CD14-positive monocyte (primary cell): Measurements from ENCODE around the gene SMG6. TPM values are rescaled to one million over a fixed set of nuclear protein-coding genes. Genes with fewer than 3 reads are reported as not detected.

ENCODE experiments used
- DNase-seq, 3 donors: peaks; one replicate each; pipeline ENCODE4 v3.0.0-alpha.2; 2011 to 2022
- H2AFZ ChIP-seq: 2 replicates; pipeline ENCODE4 v1.6.0; 2012; ENCODE audit warnings: mild to moderate bottlenecking, low read depth, low read length, inconsistent platforms; ENCODE audit not compliant: insufficient read depth, poor library complexity, severe bottlenecking
- H3K27ac ChIP-seq, 2 donors: 1 replicate in 1 of 2; 2 replicates in 1 of 2; pipeline ENCODE4 v1.5.1; 2012 to 2013; ENCODE audit warnings: low read length in 2 of 2, control low read depth in 1 of 2, inconsistent platforms in 1 of 2, low read depth in 1 of 2, mild to moderate bottlenecking in 1 of 2
- H3K27me3 ChIP-seq, 2 donors: one replicate each; pipeline versions ENCODE4 v1.6.0 to v1.6.1; 2011 to 2013; ENCODE audit warnings: low read length in 2 of 2; ENCODE audit not compliant: control insufficient read depth in 2 of 2, insufficient read depth in 2 of 2
- H3K36me3 ChIP-seq, 2 donors: replicated peaks in 1 of 2; 1 replicate in 1 of 2; 2 replicates in 1 of 2; pipeline versions ENCODE4 v1.5.1 to v1.6.1; 2012 to 2013; ENCODE audit warnings: low read length in 2 of 2, control low read depth in 1 of 2, inconsistent platforms in 1 of 2, mild to moderate bottlenecking in 1 of 2; ENCODE audit not compliant: insufficient read depth in 2 of 2, control insufficient read depth in 1 of 2
- H3K4me1 ChIP-seq, 2 donors: 1 replicate in 1 of 2; 2 replicates in 1 of 2; pipeline versions ENCODE4 v1.5.1 to v1.6.1; 2012 to 2013; ENCODE audit warnings: low read length in 2 of 2, control low read depth in 1 of 2, inconsistent platforms in 1 of 2, mild to moderate bottlenecking in 1 of 2, moderate library complexity in 1 of 2; ENCODE audit not compliant: insufficient read depth in 2 of 2, control insufficient read depth in 1 of 2
- H3K4me2 ChIP-seq: replicated peaks from 2 replicates; pipeline ENCODE3; 2012; ENCODE audit warnings: low read length, moderate library complexity, mild to moderate bottlenecking; ENCODE audit not compliant: poor library complexity, severe bottlenecking; ENCODE audit errors: extremely low read depth
- H3K4me3 ChIP-seq, 3 experiments: fragments of 200-600 bp in 1 of 3; sonication (generic) in 1 of 3; replicated peaks in 1 of 3; 1 replicate in 2 of 3; 2 replicates in 1 of 3; pipeline ENCODE4 v1.5.1; 2011 to 2013; ENCODE audit warnings: low read length in 3 of 3, mild to moderate bottlenecking in 3 of 3, control low read depth in 2 of 3, low read depth in 2 of 3, inconsistent platforms in 1 of 3, moderate library complexity in 1 of 3
- H3K79me2 ChIP-seq: 2 replicates; pipeline ENCODE4 v1.6.0; 2012; ENCODE audit warnings: mild to moderate bottlenecking, control low read depth, inconsistent platforms, low read length, moderate library complexity; ENCODE audit not compliant: insufficient read depth
- H3K9ac ChIP-seq: 2 replicates; pipeline ENCODE4 v1.6.0; 2017; ENCODE audit warnings: low read length, mild to moderate bottlenecking; ENCODE audit not compliant: insufficient read depth, poor library complexity, severe bottlenecking
- H3K9me3 ChIP-seq, 2 donors: replicated peaks in 1 of 2; 1 replicate in 1 of 2; 2 replicates in 1 of 2; pipeline versions ENCODE4 v1.5.1 to v1.6.1; 2012 to 2013; ENCODE audit warnings: low read length in 2 of 2, control low read depth in 1 of 2; ENCODE audit not compliant: control insufficient read depth in 1 of 2, insufficient read depth in 1 of 2
- H4K20me1 ChIP-seq: 2 replicates; pipeline ENCODE4 v1.6.0; 2012; ENCODE audit warnings: mild to moderate bottlenecking, low read length, control low read depth, moderate library complexity; ENCODE audit not compliant: insufficient read depth
- H3K27ac Mint-ChIP-seq, 7 donors: one replicate each; pipeline ENCODE4 v1.8.0; 2020; ENCODE audit warnings: mild to moderate bottlenecking in 7 of 7, mixed read lengths in 7 of 7, moderate library complexity in 6 of 7, inconsistent platforms in 2 of 7
- H3K27me3 Mint-ChIP-seq, 3 donors: one replicate each; pipeline ENCODE4 v1.8.0; 2021 to 2022; ENCODE audit warnings: low read depth in 3 of 3, mild to moderate bottlenecking in 3 of 3, mixed read lengths in 3 of 3, moderate library complexity in 3 of 3, inconsistent platforms in 1 of 3
- H3K36me3 Mint-ChIP-seq, 2 donors: one replicate each; pipeline ENCODE4 v1.8.0; 2020; ENCODE audit warnings: mixed read lengths in 2 of 2, inconsistent platforms in 1 of 2, mild to moderate bottlenecking in 1 of 2
- H3K4me1 Mint-ChIP-seq: one replicate; pipeline ENCODE4 v1.8.0; 2020; ENCODE audit warnings: mild to moderate bottlenecking, mixed read lengths
- H3K4me3 Mint-ChIP-seq, 2 donors: one replicate each; pipeline ENCODE4 v1.8.0; 2020; ENCODE audit warnings: mild to moderate bottlenecking in 2 of 2, mixed read lengths in 2 of 2, moderate library complexity in 1 of 2
- H3K9me3 Mint-ChIP-seq, 7 donors: one replicate each; pipeline ENCODE4 v1.8.0; 2020 to 2022; ENCODE audit warnings: mixed read lengths in 7 of 7, mild to moderate bottlenecking in 6 of 7, moderate library complexity in 6 of 7, inconsistent platforms in 2 of 7
- WGBS: methylation state at CpG from one replicate; pipeline ENCODE4 v1.1.5; 2013; ENCODE audit warnings: missing lambda C conversion rate; ENCODE audit not compliant: insufficient coverage; 5-methylcytosine and 5-hydroxymethylcytosine counted together
- intact Hi-C, 2 donors: fragments of 100-400 bp; cut with micrococcal nuclease; formaldehyde crosslinking; loops; one replicate each; pipeline versions ENCODE4 v1.15.0 to v1.15.1; 2023
- polyA plus RNA-seq, 3 donors: library from polyadenylated mRNA; depleted of rRNA in 1 of 3; unstranded in 2 of 3; stranded (reverse) in 1 of 3; fragments of 300-500 nt in 2 of 3; fragments of >200 nt in 1 of 3; fragmentation: Illumina TruSeq in 2 of 3; gene quantifications; 1 replicate in 2 of 3; 2 replicates in 1 of 3; pipeline ENCODE4 v1.2.3, GENCODE V29; 2012 to 2021
- TF ChIP-seq, protein P1 (sequence below): fragments of 200-600 bp; IDR thresholded peaks from one replicate; pipeline ENCODE4 v1.8.0; 2022; ENCODE audit warnings: antibody characterized with exemption, mild to moderate bottlenecking

The SMG6 gene
- polyA plus RNA-seq, 3 donors: 0.67 to 7.1 (median 1.1) TPM

DNA sequence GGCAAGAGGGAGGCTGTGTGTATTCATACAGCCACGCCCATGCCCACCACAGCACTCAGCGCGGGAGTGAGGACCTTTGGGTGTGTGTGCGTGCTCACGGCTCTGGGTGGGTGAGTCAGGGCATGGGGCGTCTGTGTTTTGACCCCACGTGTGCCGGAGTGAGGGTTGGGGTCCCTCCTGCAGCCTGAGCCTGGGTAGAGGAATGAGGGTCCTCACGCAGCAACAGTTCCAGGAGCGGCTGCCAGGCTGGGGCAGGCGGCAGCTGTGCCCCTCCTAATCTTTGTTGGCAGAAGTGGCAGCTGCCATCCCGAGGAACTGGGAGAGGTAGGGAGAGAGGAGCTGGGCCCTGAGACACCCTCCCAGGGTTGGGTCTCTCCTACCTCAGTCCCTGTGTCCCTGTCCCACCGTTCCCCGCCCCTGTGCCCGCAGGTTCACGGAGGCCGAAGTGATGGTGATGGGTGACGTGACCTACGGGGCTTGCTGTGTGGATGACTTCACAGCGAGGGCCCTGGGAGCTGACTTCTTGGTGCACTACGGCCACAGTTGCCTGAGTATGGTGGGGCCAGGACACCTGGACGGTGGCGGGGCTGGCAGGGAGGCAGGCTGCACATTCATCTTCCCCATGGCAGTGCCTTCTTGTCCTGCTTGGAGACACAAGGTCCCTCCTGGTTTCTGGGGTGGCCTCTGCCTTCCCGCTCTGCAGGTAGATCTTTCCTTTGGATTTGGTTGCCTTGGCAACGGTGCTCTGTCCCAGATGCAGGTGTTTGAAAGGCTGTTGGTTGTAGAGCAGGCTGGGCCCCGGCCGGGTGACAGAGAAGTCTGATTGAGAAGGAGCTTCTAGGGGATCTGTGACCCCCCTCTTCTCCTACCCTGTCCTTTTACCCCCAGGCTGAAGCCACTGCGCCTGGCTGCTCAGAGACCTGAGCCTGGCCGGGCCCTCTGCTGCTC, 267.8 kb downstream of the SMG6 start:
- H3K4me2 ChIP-seq: no peak overlapping the region
- no peak overlapping the region for H3K4me3 ChIP-seq
- peaks cover 27 to 33% of the 10 kb centered on the region in 2 donors for H3K36me3 Mint-ChIP-seq
- no peak overlapping the region for H3K4me3 Mint-ChIP-seq
- no peak for DNase-seq
- no peak overlapping the region for H2AFZ ChIP-seq
- no peaks in the 10 kb centered on the region for H3K79me2 ChIP-seq
- WGBS: 96% methylated on average over 25 of the region's 29 CpGs
- H3K4me1 Mint-ChIP-seq: peaks cover 7% of the 10 kb centered on the region
- peaks cover 19 to 27% of the 10 kb centered on the region in 2 donors for H3K36me3 ChIP-seq
- H3K9me3 Mint-ChIP-seq: no peaks in the 10 kb centered on the region
- H3K27ac Mint-ChIP-seq: no peak overlapping the region
- TF ChIP-seq, protein P1, sequence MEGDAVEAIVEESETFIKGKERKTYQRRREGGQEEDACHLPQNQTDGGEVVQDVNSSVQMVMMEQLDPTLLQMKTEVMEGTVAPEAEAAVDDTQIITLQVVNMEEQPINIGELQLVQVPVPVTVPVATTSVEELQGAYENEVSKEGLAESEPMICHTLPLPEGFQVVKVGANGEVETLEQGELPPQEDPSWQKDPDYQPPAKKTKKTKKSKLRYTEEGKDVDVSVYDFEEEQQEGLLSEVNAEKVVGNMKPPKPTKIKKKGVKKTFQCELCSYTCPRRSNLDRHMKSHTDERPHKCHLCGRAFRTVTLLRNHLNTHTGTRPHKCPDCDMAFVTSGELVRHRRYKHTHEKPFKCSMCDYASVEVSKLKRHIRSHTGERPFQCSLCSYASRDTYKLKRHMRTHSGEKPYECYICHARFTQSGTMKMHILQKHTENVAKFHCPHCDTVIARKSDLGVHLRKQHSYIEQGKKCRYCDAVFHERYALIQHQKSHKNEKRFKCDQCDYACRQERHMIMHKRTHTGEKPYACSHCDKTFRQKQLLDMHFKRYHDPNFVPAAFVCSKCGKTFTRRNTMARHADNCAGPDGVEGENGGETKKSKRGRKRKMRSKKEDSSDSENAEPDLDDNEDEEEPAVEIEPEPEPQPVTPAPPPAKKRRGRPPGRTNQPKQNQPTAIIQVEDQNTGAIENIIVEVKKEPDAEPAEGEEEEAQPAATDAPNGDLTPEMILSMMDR: no peak
- H4K20me1 ChIP-seq: no peaks in the 10 kb centered on the region
- H3K4me1 ChIP-seq: peaks cover 4 to 5% of the 10 kb centered on the region in 2 donors
- no peaks in the 10 kb centered on the region for H3K27me3 ChIP-seq
- no peak overlapping the region for H3K27ac ChIP-seq
- H3K27me3 Mint-ChIP-seq: no peaks in the 10 kb centered on the region
- intact Hi-C loops: loop anchor here in 1 of 2 donors (10.0 kb wide), 1 partner anchor 321 kb away; the partner anchor contains the start of gene TLCD2
- H3K9ac ChIP-seq: no peak overlapping the region
- no peaks in the 10 kb centered on the region for H3K9me3 ChIP-seq

DNA sequence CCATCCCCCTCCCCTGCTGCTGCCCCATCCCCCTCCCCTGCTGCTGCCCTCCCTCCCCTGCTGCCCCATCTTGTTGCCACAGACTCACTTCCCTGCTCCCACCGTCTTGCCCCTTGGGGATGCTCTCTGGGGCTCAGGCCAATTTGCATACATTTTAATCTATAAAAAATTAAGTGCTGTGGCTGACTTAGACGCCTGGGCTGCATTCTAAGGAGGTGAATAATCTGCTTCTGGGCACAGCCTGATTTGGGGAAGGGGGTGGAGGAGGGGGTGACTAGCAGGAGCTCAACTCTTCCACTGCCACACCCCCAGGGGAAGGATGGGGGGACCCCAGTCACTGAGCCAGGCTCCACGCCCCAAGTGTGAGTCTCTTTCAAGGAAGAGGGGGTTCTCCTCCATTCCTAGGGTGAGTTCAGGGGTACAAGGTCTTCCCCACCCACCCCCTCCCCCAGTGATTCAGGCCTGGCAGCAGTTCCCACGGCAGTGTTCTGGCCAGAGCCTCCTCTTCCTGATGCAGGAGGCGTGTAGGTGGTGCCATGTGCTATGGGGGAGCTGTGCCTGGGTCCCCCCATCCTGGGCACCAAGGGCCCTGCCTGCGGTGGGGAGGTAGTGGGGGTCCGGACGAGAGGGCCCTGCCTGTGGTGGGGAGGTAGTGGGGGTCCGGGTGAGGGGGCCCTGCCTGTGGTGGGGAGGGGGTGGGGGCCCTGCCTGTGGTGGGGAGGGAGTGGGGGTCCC, 268.6 kb downstream of the SMG6 start:
- no peak overlapping the region for H3K4me2 ChIP-seq
- intact Hi-C loops: loop anchor here in 1 of 2 donors (10.0 kb wide), 1 partner anchor 320 kb away; the partner anchor contains the start of gene TLCD2
- H3K27me3 Mint-ChIP-seq: peaks cover 0 to 2% (median under 1%) of the 10 kb centered on the region in 3 donors
- no peak for DNase-seq
- H3K9me3 ChIP-seq: no peaks in the 10 kb centered on the region
- no peaks in the 10 kb centered on the region for H3K9me3 Mint-ChIP-seq
- H3K4me3 ChIP-seq: no peak overlapping the region
- no CpG with 5 or more reads among the region's 9 CpGs for WGBS
- H3K27ac Mint-ChIP-seq: no peak overlapping the region
- H3K4me3 Mint-ChIP-seq: no peak overlapping the region
- H2AFZ ChIP-seq: no peak overlapping the region
- peaks cover 14% of the 10 kb centered on the region for H3K4me1 Mint-ChIP-seq
- H3K4me1 ChIP-seq: peaks cover 10 to 13% of the 10 kb centered on the region in 2 donors
- no peak overlapping the region for H3K9ac ChIP-seq
- TF ChIP-seq, protein P1: no peak
- no peak overlapping the region for H3K27ac ChIP-seq
- no peaks in the 10 kb centered on the region for H3K79me2 ChIP-seq
- H3K36me3 ChIP-seq: peaks cover 19 to 27% of the 10 kb centered on the region in 2 donors
- no peaks in the 10 kb centered on the region for H3K27me3 ChIP-seq
- H3K36me3 Mint-ChIP-seq: peaks cover 26 to 28% of the 10 kb centered on the region in 2 donors
- no peaks in the 10 kb centered on the region for H4K20me1 ChIP-seq
